ENCODE data around the gene SLC41A1.

DNA sequence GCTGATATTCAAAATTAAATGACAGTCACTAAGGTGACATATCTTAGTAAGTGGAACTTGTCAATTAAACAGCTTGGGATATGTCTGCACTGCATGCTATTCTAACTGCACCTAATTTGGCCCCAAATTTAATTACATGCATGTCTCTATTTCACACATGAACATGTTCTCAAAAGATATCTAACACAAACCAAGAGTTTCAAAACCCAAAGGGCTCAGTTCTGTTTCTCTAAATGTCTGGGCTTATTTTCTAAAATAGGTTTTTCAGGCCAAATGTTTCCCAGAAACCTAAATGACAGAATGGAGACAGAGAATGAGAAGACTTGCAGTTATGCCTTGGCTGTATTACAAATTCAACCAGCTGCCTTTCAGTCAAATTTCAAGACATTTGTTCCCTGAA lies 49.0 kb downstream of the SLC41A1 start:
- TF ChIP-seq, protein P1, sequence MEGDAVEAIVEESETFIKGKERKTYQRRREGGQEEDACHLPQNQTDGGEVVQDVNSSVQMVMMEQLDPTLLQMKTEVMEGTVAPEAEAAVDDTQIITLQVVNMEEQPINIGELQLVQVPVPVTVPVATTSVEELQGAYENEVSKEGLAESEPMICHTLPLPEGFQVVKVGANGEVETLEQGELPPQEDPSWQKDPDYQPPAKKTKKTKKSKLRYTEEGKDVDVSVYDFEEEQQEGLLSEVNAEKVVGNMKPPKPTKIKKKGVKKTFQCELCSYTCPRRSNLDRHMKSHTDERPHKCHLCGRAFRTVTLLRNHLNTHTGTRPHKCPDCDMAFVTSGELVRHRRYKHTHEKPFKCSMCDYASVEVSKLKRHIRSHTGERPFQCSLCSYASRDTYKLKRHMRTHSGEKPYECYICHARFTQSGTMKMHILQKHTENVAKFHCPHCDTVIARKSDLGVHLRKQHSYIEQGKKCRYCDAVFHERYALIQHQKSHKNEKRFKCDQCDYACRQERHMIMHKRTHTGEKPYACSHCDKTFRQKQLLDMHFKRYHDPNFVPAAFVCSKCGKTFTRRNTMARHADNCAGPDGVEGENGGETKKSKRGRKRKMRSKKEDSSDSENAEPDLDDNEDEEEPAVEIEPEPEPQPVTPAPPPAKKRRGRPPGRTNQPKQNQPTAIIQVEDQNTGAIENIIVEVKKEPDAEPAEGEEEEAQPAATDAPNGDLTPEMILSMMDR (IDR thresholded peaks at IDR 0.05; ENCODE audit: low read depth, low read length), result no peak
- TF ChIP-seq EZH2phosphoT487 (IDR thresholded peaks at IDR 0.05; ENCODE audit: low read depth), result no peak
